ENCODE results near the gene MYLK.
"Not testable (repeated sequence)": the region's sequence is repeated elsewhere in the genome, so short reads cannot be mapped to it uniquely, and the experiment has no call there.

The MYLK gene, protein sequence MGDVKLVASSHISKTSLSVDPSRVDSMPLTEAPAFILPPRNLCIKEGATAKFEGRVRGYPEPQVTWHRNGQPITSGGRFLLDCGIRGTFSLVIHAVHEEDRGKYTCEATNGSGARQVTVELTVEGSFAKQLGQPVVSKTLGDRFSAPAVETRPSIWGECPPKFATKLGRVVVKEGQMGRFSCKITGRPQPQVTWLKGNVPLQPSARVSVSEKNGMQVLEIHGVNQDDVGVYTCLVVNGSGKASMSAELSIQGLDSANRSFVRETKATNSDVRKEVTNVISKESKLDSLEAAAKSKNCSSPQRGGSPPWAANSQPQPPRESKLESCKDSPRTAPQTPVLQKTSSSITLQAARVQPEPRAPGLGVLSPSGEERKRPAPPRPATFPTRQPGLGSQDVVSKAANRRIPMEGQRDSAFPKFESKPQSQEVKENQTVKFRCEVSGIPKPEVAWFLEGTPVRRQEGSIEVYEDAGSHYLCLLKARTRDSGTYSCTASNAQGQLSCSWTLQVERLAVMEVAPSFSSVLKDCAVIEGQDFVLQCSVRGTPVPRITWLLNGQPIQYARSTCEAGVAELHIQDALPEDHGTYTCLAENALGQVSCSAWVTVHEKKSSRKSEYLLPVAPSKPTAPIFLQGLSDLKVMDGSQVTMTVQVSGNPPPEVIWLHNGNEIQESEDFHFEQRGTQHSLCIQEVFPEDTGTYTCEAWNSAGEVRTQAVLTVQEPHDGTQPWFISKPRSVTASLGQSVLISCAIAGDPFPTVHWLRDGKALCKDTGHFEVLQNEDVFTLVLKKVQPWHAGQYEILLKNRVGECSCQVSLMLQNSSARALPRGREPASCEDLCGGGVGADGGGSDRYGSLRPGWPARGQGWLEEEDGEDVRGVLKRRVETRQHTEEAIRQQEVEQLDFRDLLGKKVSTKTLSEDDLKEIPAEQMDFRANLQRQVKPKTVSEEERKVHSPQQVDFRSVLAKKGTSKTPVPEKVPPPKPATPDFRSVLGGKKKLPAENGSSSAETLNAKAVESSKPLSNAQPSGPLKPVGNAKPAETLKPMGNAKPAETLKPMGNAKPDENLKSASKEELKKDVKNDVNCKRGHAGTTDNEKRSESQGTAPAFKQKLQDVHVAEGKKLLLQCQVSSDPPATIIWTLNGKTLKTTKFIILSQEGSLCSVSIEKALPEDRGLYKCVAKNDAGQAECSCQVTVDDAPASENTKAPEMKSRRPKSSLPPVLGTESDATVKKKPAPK (N-terminal part only)

DNA sequence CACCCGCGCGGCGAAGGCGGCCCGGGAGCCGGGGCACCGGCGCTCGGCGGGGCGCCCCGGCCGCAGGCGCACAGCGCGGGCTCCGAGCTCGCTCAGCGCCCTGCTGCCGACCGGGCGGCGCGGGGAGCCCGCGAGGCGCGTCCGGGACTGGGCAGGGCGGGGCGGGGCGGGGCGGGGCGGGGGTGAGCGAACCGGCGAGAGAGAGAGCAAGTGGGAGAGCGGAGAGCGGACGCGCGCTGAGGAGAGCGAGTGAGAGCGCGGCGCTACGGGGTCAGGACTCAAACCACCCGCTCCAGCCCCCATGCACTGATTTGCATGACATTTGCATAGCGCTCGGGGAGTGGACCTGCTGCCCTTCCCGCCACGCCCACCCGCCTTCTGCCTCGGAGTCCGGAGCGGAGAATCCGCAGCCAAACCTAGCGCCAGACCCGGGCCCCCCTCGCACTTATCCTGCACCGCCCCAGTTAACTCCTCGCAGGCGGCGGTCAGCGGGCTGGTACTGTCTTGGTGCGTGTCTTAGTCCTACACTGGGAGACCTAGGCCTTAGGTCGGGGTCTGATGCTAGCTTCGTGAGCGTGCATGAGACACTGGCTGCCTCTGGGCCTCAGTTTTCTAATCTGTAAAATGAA, at the start of gene MYLK:
TSS of gene MYLK (minus strand) at position 130 of the 629 bp plus-strand sequence. CDS start 90,491 bp downstream, outside the sequence.
- peak; percentile 69 for DNase-seq

DNA sequence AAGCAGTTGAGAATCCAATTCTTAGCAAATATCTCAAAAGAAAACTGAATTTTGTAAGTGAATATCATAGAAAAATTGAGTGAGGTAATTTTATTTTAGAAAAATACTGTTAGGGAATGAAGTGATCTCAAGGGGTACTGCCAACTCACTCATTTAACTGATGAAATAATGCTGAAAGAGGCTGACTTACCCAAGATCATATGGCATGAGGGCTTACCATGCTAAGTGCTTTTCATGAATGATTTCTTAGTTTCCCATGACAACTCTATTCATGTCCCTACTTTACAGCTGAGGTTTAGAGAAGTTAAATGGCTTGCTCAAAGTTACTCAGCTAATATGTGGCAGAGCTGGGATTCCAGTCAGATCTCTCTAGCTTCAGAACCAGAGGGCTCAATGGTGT, 46.3 kb upstream of the MYLK start:
- DNase-seq, result no peak

DNA sequence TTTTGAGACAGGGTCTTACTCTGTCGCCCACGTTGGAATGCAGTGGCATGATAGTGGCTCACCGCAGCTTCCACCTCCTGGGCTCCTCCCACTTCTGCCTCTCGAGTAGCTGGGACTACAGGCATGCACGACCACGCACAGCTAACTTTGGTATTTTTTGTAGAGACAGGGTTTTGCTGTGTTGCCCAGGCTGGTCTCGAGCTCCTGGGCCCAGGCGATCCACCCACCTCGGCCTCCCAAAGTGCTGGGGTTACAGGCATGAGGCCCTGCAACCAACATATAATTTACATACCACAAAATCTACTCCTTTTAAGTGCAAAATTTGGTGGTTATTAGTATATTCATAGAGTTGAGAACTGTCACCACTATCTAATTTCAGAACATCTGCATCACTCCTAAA, 45.2 kb upstream of the MYLK start:
- DNase-seq, result no peak

DNA sequence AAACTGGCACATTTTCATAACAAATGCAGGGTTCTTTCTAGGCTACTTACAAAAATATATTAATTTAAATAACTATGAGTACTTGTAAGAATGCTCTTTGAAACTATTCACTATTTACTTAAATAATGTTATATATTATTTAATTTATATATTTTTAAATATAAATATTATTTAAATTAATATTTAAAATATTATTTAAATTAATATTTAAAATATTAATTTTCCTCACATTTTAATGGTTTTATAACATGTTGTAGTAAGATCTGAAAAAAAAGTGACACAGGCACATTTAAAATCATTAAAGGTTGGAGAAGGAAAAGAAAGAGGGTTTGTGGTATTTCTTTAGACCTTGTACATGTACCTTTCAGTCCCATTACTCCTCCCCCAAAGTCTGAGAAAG, 42.3 kb upstream of the MYLK start:
- DNase-seq, result no peak

DNA sequence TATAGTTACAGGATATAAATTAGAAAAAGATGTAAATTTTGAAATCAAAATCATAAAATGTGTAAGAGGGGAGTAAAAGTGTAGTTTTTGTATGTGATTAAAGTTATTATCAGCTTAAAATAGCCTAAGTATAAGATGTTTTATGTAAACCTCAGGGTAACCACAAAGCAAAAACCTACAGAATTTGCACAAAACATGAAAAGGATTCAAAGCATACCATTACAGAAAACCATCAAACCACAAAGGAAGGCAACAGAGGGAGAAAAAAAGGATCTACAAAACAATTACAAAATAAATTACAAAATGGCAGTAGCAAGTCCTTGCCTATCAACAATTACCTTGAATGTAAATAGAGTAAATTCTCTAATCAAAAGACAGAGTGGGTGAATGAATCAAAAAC, 36.7 kb upstream of the MYLK start:
- no peak for DNase-seq

DNA sequence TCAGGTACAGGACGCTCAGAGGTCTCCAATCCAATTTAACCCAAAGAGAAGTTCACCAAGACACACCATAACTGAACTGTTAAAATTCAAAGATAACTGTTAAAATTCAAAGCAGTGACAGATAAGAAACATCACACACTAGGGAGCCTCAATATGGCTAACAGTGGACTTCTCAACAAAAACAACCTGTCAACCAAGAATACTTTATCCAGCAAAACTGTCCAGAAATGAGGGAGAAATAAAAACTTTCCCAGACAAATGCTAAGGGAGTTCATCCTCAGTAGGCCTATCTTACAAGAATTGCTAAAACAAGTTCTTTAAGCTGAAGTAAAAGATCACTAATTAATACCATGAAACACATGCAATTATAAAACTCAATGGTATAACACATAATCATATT, 36.3 kb upstream of the MYLK start:
- no peak for DNase-seq

DNA sequence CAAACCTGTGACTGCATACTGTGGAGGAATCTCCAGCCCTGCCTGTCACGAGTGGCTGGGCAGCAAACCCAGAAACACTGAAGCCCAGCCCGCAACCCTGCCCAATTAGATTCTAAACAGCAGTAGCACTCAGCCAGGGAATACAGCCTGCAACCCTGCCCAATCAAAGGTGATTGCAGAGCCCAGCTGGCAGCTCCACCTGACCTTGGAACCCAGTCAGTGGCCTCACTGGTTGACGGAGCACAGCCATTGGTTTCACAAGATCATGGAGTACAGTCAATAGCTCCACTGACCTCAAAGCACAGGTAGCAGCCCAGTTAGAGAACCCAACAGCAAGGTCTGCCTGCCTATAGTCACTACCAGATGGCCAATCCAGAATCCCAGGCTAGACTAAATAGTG, 35.2 kb upstream of the MYLK start:
- DNase-seq, result no peak

DNA sequence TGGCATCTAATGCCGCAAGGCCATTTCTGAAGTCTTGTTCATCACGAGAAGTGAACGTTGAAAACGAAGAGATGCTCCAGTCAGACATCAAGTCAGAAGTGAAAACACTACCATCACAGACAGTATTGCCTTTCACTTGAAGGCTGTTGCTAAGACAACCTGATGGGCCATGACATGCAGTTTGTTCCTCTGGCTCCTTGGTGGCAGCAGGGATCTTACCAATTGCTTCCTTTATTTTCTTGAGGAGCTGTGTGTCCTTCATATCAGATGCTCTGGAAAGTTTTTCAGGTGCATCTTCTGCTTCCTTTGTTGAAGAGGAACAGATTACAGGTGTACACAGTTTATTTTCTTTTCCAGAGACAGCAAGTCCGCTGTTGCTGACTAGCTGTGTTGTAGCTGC, 30.7 kb upstream of the MYLK start:
- no peak for DNase-seq

DNA sequence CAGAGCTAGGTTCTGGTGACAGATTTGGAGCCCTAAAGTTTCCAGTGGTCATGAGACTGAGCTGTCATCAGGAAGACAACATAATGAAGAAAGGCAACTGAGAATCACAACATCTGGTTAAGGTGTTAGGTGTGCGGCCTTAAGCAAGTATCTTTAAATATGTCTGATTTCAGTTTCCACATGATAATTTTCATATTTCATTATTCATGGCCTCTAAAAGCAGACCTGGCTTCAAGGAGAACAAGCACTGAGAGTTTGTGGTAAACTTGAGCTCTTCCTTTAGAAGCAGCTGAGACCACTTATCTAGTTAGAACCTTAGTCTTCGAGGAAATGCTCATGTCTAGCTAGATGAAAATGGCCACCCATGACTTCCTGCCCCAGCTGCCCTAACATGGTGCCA, 25.7 kb upstream of the MYLK start:
- DNase-seq, result no peak

DNA sequence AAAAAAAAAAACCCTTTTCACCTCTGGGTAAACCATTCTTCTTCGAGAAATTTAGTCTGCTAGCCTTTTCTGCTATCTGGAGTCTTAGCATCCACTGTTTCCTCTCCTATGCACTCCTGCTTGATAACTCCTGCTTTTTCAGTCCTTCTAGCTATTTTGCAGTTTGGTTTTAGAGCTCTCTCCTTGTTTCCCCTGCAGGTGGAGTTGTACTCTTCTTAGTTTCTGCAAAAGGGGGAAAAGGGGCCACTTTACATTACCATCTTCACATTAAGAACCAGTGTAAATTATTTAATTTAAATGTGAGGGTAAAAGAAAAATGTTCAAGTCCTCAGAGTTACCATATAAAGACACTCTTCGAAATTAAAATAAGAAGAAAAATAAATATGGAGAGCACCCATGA, 23.6 kb upstream of the MYLK start:
- no peak for DNase-seq

DNA sequence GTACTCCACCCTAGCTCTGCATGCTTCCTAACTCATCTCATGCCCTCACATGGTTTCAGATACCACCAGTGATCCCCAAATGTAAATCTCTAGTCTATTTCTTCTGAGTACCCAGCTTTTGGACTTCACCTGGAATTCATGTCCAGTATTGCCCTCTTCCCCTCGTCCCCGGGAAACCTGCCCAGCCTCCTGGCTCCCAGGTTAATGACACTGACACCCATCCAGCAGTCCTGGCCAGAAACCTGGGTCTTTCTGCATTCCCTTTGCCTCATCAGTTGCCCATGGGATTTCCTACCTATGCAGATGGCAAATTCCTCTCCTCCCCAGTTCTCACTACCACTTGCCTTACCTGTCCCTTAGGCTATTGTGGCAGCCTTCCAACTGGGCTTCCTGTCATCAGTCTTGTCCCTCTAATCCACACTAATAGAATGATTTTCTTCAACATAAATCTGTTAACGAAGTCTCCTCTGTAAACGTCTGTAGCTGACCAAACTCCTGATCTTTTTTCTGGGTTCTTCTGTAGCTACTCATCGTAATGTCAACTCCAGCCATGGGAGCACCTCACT, 15.3 kb upstream of the MYLK start:
- no peak for DNase-seq

DNA sequence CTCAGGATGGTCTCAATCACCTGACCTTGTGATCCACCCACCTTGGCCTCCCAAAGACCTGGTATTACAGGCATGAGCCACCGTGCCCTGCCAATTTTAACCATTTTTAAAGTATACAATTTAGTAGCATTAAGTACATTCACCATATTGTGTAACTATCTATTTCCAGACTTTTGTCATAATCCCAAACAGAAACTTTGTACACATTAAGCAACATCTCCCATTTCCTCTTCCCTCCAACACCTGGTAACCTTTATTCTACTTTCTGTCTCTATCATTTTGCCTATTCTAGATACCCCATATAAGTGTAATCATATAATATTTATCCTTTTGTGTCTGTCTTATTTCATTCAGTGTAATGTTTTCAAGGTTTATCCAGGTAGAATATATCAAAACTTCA, 8.9 kb upstream of the MYLK start:
- no peak for DNase-seq

DNA sequence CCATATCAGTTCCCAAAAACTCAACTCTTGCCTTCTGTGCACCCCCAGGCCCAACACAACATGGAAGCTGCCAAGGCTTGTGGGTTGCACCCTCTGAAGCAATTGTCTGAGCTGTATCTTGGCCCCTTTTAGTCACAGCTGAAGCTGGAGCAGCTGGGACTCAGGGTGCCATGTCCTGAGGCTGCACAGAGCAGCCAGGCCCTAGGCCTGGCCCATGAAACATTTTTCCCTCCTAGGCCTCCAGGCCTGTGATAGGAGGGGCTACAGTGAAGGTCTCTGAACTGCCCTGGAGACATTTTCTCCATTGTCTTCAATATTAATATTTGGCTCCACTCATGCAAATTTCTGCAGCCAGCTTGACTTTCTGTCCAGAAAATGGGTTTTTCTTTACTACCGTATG, 8.1 kb upstream of the MYLK start:
- no peak for DNase-seq

DNA sequence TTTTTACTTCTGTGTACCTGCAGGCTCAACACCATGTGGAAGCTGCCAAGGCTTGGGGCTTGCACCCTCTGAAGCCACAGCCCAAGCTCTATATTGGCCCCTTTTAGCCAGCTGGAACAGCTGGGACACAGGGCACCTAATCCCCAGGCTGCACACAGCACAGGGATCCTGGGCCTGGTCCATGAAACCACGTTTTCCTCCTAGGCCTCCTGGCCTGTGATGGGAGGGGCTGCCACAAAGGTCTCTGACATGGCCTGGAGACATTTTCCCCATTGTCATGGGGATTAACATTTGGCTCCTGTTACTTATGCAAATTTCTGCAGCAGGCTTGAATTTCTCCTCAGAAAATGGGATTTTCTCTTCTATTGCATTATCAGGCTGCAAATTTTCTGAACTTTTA, 6.9 kb upstream of the MYLK start:
- not testable (repeated sequence) for DNase-seq

DNA sequence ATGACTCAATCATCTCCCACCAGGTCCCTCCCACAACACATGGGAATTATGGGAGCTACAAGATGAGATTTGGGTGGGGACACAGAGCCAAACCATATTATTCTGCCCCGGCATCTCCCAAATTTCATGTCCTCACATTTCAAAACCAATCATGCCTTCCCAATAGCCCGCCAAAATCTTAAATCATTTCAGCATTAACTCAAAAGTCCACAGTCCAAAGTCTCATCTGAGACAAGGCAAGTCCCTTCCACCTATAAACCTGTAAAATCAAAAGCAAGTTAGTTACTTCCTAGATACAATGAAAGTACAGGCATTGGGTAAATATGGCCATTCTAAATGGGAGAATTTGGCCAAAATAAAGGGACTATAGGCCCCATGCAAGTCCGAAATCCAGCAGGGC, 6.0 kb upstream of the MYLK start:
- DNase-seq, result not testable (repeated sequence)

DNA sequence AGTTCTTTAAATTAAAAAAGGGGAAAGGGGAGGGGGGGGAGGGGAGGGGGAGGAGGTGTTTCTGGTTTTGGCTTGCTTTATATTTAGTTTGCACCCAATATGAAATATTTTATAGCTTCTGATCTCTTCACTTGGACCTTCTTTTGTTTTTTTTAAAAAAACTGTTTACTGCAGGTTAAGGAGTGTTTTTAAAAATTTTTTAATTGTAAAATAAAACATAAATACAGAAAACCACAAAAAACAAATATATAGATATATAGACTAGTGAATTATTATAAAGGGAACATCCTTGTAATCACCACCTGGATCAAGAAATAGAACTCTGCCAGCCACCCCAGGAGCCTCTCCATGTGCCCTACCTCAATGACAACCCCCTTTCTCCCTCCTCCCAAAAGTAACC, 861 bp upstream of the MYLK start:
- DNase-seq, result no peak

DNA sequence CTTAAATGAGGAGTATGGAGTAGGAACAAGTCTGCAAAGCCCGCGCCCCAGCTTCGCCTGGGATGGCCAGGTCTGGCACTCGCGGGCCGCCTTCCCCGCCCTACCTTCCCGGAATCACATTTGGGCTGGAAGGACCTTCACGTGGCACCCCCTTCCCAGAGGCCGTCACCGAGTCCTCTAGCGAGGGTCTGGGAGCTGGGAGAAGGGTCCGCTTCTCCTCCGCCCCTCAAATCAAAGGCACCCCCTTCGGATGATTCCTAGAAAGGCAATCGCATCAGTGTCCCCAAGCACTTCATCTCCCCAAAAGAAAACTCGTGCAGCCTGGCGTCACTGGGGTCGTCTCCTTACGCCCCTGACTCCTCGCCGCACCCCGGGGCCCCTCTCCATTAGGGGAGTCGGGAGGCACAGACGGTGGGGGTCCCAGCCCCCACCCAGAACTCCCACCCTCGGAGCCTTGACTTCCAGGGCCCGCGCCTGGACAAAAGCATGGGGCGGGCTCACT, 380 bp downstream of the MYLK start:
- DNase-seq, result peak; percentile 3

DNA sequence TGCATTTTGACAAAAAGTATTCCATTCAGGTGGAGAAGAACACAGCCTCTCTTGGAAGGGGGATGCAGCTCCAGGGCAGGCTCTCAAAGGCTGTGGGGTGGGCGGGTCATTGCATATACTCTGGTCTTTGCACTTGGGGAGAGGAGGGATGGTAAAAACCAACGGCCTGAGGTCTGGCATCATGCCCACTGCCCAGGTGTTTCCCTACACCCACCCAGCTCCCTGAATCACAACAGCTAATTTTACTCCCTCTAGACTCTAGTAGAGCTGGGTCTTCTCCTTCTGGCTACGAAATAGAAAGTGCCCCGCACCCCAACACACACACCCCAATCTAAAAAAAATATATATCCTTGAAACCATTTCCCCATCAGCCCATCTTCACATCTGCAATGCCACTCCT, 1.0 kb downstream of the MYLK start:
- DNase-seq, result no peak

DNA sequence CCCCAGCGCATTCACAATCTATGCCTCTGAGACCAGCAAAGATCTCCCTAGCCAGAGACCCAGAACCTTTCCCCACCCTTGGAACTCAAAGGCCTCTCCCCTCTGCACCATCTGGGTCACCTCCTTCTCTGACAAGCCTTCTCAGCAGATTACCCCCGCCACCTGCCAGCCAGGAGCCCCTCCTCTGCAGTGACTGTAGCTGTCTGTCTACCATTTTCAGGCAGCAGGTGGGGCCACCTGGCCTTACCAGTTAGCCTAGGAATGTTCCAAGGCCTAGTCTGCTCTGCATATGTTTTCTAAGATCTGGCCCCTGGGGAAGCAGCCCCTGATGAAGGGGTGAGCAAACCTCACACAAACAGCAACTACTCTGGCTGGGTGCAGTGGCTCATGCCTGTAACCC, 2.4 kb downstream of the MYLK start:
- no peak for DNase-seq

DNA sequence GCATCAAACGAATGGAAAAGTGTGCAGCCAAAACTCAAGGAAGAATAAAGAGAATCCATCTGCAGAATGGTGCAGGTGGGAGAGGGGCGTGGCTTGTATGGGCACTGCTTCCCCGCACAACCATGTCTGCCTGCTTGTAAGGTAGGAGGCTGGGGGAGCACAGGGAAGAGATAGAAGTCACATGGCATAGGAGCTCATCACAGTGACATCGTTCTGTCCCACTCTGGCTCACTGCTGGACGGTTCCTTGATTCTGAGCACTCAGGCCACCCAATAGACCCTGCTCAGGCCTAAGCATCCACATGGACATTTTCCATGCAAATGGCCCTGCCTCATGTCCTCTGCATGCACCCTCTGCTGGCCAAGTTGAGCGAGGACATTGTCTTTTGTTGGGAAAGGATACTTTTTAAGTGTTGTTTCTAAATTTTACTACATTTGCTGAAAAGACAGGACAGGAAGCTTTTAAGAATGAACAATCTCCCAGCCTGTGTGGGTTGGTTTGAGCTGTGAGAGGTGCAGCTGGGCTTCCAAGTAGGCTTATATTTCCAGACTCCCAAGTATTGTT, 3.1 kb downstream of the MYLK start:
- DNase-seq, result peak; percentile 6

DNA sequence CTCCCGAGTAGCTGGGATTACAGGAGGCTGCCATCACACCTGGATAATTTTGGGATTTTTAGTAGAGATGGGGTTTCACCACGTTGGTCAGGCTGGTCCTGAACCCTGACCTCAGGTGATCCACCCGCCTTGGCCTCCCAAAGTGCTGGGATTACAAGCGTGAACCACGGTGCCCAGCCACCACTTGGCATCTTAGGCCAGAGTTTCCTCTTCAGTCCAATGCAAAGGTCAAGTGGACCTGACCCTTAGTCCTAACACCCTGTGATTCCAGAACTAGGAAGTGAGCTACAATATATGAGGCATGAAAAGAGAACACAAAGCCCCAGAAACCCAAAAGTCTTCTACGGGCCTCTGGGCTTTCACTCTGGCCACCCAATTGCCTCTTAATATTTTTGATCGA, 5.3 kb downstream of the MYLK start:
- no peak for DNase-seq

DNA sequence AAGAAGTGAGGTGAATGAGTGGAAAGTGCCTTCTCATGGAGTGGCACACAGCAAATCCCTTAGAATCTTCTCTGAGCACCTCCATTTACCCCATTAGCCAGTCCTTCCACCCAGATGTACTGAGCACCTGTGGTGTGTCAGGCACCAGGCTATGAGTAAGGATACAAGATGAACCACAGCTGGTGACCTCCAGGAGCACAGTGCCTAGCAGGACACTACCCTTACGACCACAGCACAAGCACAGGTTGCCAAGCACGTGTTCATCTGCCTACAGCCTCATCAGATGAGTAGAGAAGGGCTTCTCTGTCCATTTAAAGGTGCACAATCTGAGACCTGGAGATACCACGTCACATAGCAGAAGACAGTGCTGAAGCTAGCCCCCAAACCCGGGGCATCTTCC, 6.2 kb downstream of the MYLK start:
- DNase-seq, result no peak

All from stimulated activated CD4-positive, alpha-beta T cell treated with anti-CD3 and anti-CD28 coated beads, Interleukin-15, amount 100 ng/mL, for 24 hours (primary cell).